ENCODE results near the gene RPS27A.
"Not testable (repeated sequence)": the region's sequence is repeated elsewhere in the genome, so short reads cannot be mapped to it uniquely, and the experiment has no call there.

RPS27A gene

DNA sequence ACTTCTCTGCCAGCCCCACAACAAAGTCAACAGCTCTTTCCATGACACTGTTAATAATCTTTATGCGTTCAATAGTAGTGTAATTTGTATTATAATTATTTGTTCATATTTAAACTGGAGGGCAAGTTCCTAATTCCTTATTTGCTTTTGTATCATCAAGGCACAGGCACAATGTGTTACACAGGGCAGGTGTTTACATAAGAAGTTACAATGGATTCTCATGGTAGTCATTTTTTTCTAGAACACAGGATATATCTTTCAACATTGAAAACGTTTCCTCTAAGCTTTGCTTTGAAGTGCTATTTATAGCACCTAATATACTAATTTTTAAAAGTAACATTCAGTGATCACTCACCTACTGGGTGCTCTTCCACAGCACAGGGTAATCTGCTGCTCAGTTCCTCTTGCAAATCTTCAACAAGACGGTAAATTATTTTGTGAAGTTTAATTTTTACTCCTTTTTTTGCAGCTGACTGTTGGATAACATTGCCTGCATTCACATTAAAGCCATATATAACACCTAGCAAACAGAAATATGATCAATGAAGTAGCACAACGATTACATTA, 7.3 kb downstream of the RPS27A start:
- no peak for DNase-seq (ENCODE audit: low read depth, low spot score)

DNA sequence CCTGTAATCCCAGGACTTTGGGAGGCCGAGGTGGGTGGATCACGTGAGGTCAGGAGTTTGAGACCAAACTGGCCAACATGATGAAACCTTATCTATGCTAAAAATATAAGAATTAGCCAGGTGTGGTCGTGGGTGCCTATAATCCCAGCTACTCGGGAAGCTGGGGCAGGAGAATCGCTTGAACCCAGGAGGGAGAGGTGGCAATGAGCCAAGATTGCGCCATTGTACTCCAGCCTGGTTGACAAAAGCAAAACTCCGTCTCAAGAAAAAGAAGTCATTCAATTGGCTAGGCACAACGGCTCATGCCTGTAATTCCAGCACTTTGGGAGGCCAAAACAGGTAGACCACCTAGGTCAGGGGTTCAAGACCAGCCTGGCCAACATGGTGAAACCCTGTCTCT, 9.1 kb downstream of the RPS27A start:
- DNase-seq (ENCODE audit: low read depth, low spot score) = not testable (repeated sequence)

DNA sequence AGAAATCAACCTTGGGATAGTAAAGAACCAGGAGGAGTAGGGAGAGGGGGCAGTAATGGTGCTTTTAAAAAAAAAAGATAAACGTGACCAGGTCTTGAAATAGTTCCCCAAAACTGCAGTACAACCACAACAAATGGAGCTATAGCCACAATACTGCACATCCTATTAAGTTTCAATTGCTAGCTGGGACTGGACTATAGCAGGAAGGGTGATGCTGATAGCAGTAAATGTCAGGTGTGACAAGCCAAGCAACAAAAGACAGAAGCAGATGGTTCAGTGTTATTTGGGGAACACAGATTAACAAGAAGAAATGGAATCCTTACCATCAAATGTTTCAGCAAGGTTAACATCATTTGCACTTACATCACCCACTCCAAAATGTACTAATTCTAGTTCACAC, 10.1 kb downstream of the RPS27A start:
- no peak for DNase-seq (ENCODE audit: low read depth, low spot score)

DNA sequence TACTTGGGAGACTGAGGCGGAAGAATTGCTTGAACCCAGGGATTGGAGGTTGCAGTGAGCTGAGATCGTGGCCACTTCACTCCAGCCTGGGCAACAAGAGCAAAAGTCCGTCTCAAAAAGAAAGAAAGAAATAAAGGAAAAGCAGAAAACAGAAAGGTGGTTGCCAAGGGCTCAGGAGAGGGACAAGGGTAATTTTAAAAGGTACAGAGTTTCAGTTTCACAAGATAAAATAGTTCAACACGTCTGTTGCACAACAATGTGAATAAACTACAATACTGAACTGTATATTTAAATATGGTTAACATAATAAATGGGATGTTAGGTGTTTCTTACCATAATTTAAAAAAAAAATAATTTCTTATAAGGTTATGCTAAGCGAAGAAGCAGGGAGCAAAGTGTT, 12.9 kb downstream of the RPS27A start:
- no peak for DNase-seq (ENCODE audit: low read depth, low spot score)

DNA sequence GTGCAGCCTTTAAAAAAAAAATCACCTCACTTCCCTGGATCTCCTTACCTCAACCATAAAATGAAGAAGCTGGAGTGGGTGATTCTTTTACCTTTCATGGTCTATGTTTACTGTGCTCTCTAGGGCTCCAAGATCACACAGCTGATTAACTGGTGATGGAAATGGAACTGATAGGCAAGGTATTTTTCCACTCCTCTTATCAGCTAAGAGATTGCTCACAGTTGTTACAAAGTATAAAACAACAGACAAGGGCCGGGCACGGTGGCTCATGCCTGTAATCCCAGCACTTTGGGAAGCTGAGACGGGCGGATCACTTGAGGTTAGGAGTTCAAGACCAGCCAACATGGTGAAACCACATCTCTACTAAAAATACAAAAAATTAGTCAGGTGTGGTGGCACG, 14.5 kb downstream of the RPS27A start:
- DNase-seq (ENCODE audit: low read depth, low spot score) = no peak

DNA sequence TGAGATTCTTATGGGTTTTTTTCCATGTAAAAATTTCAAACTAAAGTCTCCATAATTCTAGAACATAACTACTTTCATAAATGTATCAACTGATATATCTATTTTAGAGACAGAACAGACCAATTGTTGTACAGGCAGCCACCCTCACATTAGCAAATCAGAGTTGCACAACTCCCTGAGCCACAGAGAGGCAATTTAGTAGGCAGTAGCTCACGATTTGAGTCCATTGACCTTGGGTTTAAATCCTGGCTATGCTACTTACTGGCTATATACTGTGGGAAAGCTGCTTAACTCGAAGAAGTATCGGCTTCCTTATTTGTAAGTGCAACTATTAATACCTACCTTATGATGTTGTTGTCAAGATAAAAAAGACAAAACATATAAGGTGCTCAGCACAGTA, 20.3 kb downstream of the RPS27A start:
- DNase-seq (ENCODE audit: low read depth, low spot score) = no peak

DNA sequence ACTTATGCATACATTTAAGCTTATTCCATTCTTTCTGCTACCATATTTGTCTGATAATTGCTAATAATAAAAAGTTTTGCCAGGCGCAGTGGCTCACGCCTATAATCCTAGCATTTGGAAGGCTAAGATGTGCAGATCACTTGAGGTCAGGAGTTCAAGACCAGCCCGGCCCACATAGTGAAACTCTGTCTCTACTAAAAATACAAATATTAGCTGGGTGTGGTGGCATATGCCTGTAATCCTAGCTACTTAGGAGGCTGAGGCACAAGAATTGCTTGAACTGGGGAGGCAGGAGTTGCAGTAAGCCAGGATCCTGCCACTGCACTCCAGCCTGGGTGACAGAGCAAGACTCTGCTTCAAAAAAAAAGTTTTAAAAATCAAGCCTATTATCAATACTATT, 27.1 kb downstream of the RPS27A start:
- DNase-seq (ENCODE audit: low read depth, low spot score) = not testable (repeated sequence)

DNA sequence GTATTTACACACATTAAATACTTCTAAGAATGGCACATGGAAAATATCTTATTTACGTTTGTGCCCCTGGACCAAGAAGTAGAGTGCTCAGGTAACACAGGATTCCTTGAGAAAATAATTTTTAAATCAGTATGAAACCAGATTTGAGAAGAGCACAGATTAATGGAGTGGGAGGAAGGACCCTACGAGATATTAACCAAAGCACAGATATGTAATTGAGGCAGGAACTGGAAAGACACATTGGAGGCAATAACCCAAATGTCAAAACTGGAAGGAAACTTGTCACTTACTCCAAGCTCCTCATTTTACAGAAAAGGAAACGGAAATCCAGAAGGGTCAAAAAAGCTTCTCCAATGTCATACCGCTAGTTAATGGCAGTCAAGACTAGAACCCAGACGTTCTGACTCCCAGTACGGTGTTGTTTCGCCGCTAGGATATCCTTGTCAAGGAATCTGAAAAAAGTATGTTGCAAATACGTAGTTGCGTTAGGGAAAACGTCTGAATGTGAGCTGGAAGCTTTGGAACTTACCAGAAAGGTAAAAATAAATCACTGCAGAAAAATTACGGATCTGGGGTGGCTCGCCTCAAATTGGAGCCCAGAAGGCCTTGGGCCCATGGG, 35.9 kb downstream of the RPS27A start:
- peak; percentile 5 for DNase-seq (ENCODE audit: low read depth, low spot score)

DNA sequence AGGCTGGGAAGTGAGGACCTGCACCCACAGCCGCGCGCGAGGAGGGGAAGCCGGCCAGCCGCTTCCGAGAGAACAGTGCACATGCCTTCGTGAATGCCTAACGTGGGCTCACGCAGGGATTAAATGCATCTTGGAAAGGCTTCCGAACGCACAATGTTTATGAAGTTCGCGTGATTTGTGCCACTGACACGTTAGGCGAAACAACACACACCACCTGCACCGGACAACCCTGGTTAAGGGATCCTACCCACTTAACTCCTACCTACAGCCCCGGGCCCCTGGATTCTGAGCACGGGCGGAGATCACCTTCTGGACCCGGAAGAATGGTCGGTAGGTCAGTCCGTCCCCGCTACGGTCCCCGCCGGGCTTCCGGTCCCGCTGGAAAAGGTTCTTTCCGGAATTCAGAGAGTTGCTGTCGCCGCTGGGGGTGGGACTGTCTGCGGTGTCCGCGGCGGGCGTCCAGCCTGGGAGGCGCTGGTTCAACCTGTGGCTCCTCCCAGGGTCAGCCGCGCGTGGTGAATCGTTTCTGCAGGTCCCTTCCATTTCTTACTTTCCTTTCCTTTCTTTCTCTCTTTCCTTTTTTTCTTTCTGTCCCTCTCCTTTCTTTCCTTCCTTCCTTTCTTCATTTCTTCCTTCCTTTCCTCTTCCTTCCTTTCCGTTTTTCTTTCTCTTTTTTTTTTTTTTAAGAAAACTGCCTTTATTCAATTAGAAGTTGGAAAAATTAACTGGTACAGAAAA, 36.6 kb downstream of the RPS27A start, which contains the start of gene MTIF2:
Gene MTIF2 (minus strand): TSS at position 325 of the 738 bp plus-strand sequence. CDS start 5,373 bp downstream, outside the sequence.
- DNase-seq (ENCODE audit: low read depth, low spot score) = peak; percentile 98

DNA sequence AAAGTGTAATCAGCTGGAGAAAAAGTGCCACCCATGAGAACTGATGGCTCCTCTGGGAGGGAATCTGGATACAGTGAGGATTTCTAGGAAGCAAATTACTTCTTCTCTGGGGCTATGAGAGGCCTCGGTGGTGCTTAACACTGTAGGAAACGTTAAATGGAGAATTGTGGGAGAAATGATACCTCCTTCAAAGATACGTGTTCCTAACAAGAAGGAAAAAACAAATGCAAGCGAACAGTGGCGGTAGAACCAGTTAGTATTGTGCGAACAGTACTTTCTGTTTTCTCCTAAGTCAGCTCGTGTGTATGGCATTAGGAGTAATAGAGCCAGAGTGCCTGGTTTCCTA, 37.1 kb downstream of the RPS27A start:
- DNase-seq (ENCODE audit: low read depth, low spot score) = peak; percentile 18

DNA sequence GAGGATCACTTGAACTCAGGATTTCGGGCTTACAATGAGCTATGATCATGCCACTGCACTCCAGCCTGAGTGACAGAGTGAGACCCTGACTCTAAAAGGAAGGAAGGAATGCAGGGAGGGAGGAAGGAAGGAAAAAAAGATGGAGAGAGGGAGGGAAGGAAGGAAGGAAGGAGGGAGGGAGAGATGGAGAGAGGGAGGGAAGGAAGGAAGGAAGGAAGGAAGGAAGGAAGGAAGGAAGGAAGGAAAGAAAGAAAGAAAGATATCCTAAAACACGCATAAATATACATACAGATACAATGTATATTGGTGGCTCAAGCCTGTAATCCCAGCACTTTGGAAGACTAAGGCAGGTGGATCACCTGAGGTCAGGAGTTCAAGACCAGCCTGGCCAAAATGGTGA, 41.9 kb downstream of the RPS27A start:
- DNase-seq (ENCODE audit: low read depth, low spot score) = not testable (repeated sequence)

DNA sequence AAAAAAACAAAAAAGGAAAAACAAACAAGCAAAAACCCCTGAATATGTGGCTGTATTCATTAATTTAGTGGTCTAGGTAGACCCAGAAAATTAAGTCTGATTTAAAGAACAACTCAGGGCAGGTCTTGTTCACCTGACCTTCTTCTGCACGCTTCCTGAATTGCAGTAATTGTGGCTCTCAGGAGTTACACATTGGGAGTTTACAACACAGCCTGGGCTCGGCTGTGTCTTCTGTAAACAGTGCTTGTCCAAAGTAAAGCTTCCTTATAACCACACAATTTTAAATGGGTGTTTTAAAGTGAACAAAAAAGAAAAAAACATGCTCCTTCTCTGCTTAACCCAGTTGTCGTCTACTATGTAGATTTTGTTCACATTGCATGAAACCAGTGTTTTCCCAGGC, 44.8 kb downstream of the RPS27A start:
- DNase-seq (ENCODE audit: low read depth, low spot score) = no peak

DNA sequence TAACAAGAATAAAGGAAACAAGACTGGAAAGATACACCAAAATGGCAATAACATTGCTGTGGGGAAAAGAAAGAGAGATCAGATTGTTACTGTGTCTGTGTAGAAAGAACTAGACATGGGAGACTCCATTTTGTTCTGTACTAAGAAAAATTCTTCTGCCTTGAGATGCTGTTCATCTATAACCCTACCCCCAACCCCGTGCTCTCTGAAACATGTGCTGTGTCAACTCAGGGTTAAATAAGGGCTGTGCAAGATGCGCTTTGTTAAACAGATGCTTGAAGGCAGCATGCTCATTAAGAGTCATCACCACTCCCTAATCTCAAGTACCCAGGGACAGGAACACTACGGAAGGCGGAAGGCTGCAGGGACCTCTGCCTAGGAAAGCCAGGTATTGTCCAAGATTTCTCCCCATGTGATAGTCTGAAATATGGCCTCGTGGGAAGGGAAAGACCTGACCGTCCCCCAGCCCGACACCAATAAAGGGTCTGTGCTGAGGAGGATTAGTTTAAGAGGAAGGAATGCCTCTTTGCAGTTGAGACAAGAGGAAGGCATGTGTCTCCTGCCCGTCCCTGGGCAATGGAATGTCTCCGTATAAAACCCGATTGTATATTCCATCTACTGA, 46.8 kb downstream of the RPS27A start:
- not testable (repeated sequence) for DNase-seq (ENCODE audit: low read depth, low spot score)

DNA sequence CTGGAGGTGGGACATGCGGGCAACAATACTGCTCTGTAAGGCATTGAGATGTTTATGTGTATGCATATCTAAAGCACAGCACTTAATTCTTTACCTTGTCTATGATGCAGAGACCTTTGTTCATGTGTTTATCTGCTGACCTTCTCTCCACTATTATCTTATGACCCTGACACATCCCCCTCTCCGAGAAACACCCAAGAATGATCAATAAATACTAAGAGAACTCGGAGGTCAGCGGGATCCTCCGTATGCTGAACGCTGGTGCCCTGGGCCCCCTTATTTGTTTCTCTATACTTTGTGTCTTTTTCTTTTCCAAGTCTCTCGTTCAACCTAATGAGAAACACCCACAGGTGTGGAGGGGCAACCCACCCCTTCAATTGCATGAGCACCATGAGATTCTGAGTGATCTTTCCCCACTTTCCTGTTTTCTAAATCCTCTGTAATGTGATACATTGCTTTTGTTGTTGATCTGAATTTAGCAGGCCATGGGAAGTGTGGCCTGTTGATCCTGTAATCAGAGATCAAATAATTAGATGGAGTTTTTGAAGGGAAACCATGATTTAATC, 47.5 kb downstream of the RPS27A start:
- DNase-seq (ENCODE audit: low read depth, low spot score) = not testable (repeated sequence)

DNA sequence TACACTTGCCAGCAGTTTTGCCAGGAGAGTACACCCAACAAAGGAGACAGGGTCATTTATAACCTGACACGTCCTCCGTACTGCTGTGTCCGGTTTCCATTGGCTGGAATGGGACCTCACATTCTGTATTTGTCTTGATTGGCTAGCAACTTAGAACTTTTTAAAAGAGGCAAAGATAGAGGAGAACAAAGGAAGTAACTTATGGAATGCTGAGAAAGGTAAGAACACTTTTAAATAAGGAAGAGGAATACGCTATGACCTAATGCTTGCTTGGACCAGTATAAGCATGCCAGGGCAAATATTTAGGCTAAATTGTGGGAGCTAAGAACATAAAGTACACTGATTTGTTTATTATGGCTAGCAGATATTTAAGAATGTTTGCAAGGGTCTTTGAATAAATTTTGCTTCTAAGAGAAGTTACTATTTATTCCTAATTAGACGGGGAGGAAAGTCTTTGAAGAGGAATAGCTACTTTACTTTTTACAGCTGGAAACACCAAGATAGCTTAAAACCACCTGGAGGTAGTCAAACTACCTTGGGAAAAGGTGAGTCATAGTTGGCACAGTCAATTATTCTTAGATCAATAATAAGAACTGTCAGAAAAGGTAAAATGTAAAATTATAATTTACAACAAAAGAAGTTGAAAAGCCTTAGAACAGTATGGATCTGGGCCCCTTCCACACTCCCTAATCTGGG, 48.5 kb downstream of the RPS27A start:
- DNase-seq (ENCODE audit: low read depth, low spot score) = not testable (repeated sequence)

DNA sequence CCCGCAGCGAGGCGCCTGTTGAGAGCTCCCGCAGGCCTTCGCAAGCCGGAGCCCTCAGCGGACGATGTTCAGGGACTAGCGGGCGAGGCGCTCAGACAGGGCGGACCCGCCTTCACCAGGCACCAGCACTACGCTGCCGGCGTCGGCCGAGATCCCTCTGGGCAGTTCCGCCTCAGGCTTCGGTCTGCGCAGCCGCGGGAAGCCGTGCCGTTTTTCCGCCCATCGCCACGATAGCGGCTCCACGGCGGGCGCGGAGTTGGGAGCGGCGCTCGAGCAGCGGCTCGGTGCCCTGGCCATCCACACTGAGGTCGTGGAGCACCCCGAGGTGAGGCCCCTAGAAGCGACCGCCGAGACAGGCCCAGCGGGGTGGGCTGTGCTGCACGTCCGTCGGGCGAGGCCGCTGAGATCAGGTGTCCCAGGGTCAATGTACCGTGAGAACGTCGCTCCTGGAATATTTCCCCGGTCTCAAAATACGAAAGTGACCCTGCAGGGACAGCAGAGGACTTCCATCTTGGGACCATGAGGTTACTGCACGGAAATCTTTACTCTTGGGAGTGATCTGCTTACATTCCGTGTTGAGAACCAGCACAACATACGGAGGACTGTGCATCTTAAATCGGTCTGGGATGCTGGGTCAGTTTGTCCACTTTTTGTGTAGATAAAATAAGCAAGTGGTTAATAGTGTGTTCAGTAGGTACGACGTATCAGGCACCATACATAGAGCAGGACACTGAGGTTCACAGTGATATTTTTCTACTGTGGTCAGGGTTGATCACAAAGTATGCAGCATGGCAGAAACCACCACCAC, 49.8 kb downstream of the RPS27A start:
- DNase-seq (ENCODE audit: low read depth, low spot score) = peak; percentile 93

DNA sequence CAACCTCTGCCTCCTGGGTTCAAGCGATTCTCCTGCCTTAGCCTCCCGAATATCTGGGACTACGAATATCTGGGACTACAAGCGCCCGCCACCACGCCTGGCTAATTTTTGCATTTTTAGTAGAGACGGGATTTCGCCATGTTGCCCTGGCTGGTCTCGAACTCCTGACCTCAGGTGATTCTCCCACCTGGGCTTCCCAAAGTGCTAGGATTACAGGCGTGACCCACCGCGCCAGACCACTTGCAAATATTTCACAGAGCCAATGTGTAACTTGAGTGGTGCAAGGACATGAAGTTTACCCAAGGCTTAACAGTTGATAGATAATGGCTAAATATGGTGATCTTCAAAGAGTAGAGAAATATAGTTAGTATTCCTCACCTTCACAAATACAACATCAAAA, 50.6 kb downstream of the RPS27A start:
- no peak for DNase-seq (ENCODE audit: low read depth, low spot score)
